Measurements from ENCODE around the gene EFHC1.

- no peak for TF ChIP-seq POLR2AphosphoS5 (IDR thresholded peaks at IDR 0.05; ENCODE audit: low read depth, low read length)
- no peak for TF ChIP-seq CTCF (IDR thresholded peaks at IDR 0.05 in 2 of 3, conservative IDR thresholded peaks at IDR 0.05 in 1 of 3; ENCODE audit: borderline replicate concordance in 1 of 3, insufficient read depth in 1 of 3, low read depth in 2 of 3, low read length in 2 of 3)
- TF ChIP-seq YY1 (IDR thresholded peaks at IDR 0.05; ENCODE audit: extremely low read depth, insufficient replicate concordance, low read depth, low read length) = no peak
- no peak for TF ChIP-seq EZH2 (IDR thresholded peaks at IDR 0.05)
- TF ChIP-seq ZBTB33 (IDR thresholded peaks at IDR 0.05; ENCODE audit: extremely low read depth, insufficient replicate concordance, low read length) = no peak
These were observed 80.3 kb downstream of the EFHC1 start for GRCh38 chr6:52500238-52501129.

Measured in HCT116 (cell line).